Activated naive CD4-positive, alpha-beta T cell treated with Interleukin-2 at 50 U/mL for 16 hours (primary cell): ENCODE measurements around the gene ANKRD29.

Experiments
- DNase-seq: peaks from one replicate; pipeline ENCODE4 v3.0.0-alpha.2; 2020

The ANKRD29 gene

GRCh38 chr18:23683671-23684070 lies 21.0 kb upstream of the ANKRD29 start:
- DNase-seq, result no peak

GRCh38 chr18:23683155-23683554 lies 20.4 kb upstream of the ANKRD29 start:
- DNase-seq, result no peak

- DNase-seq, result no peak
These were observed 19.8 kb upstream of the ANKRD29 start for GRCh38 chr18:23682472-23682871.

GRCh38 chr18:23682045-23682444 lies 19.3 kb upstream of the ANKRD29 start:
- DNase-seq, result no peak

GRCh38 chr18:23675896-23676295 lies 13.2 kb upstream of the ANKRD29 start:
- DNase-seq, result no peak

GRCh38 chr18:23675236-23675635 lies 12.5 kb upstream of the ANKRD29 start:
- DNase-seq, result no peak

GRCh38 chr18:23673725-23674124 lies 11.0 kb upstream of the ANKRD29 start:
- DNase-seq, result no peak

- DNase-seq, result no peak
These were observed 8.9 kb upstream of the ANKRD29 start for GRCh38 chr18:23671564-23671963.

- DNase-seq, result no peak
These were observed 7.2 kb upstream of the ANKRD29 start for GRCh38 chr18:23669804-23670405.

- DNase-seq, result no peak
These were observed 6.6 kb upstream of the ANKRD29 start for GRCh38 chr18:23669202-23669766.

GRCh38 chr18:23668731-23669130 lies 6.0 kb upstream of the ANKRD29 start:
- no peak for DNase-seq

GRCh38 chr18:23667114-23667513 lies 4.4 kb upstream of the ANKRD29 start:
- no peak for DNase-seq

GRCh38 chr18:23664674-23665073 lies 2.0 kb upstream of the ANKRD29 start:
- no peak for DNase-seq

- no peak for DNase-seq
These were observed 889 bp downstream of the ANKRD29 start for GRCh38 chr18:23661735-23662308.

GRCh38 chr18:23658285-23658684 lies 4.4 kb downstream of the ANKRD29 start:
- no peak for DNase-seq

GRCh38 chr18:23652232-23652631 lies 10.5 kb downstream of the ANKRD29 start:
- DNase-seq, result no peak

- DNase-seq, result no peak
These were observed 11.5 kb downstream of the ANKRD29 start for GRCh38 chr18:23650968-23651927.

GRCh38 chr18:23648940-23649607 lies 13.6 kb downstream of the ANKRD29 start:
- DNase-seq, result no peak

- no peak for DNase-seq
These were observed 14.3 kb downstream of the ANKRD29 start for GRCh38 chr18:23648456-23648855.

GRCh38 chr18:23646282-23646681 lies 16.4 kb downstream of the ANKRD29 start:
- no peak for DNase-seq

GRCh38 chr18:23645568-23646175 lies 17.0 kb downstream of the ANKRD29 start:
- DNase-seq, result no peak

GRCh38 chr18:23643815-23644490 lies 18.8 kb downstream of the ANKRD29 start:
- no peak for DNase-seq
